ENCODE measurements around the gene GPR65. TPM values are rescaled to one million over a fixed set of nuclear protein-coding genes. Genes with fewer than 3 reads are reported as not detected.
A peak's percentile ranks its signal among the peaks of the same experiment; 100 is the strongest.

GPR65 gene
- total and polyA plus RNA-seq, 9 of the 15 experiments (the other 6 are each of a cell fraction or from before 2014, with no cell fraction given) = 0.03 to 0.11 (median 0.04) TPM; not detected in 6

- TF ChIP-seq ZBTB8A (IDR thresholded peaks at IDR 0.05; ENCODE audit: partially characterized antibody) (no peak), HMG20B (CRISPR knock-in tag; IDR thresholded peaks at IDR 0.05) (no peak), ZNF444 (CRISPR knock-in tag; IDR thresholded peaks at IDR 0.05) (no peak), CBX3 (IDR thresholded peaks at IDR 0.05; ENCODE audit: borderline replicate concordance in 1 of 2, low read length in 2 of 2) (0 out of 3 replicates have a peak, but pooled peaks of 1 of the 2 experiments have one; percentile 31), NONO (IDR thresholded peaks at IDR 0.05; ENCODE audit: low read depth in 2 of 2, low read length in 1 of 2) (peak; percentile 37 to 59; a peak in 2 of 4 replicates), ZNF655 (CRISPR knock-in tag; IDR thresholded peaks at IDR 0.05) (no peak), ATF1 (CRISPR knock-in tag; IDR thresholded peaks at IDR 0.05) (no peak), ATF1 (tag; IDR thresholded peaks at IDR 0.05) (peak; percentile 93), STAT5A (IDR thresholded peaks at IDR 0.05; ENCODE audit: borderline replicate concordance, low read length) (peak; percentile 16; the same call in 1 of the 2 replicates), STAT5B (CRISPR knock-in tag; IDR thresholded peaks at IDR 0.05) (no peak), JUNB (CRISPR knock-in tag; conservative IDR thresholded peaks at IDR 0.05) (no peak), PTRF (tag; IDR thresholded peaks at IDR 0.05) (no peak), PHTF2 (CRISPR knock-in tag; IDR thresholded peaks at IDR 0.05) (no peak), PKNOX1 (IDR thresholded peaks at IDR 0.05) (no peak), LARP7 (IDR thresholded peaks at IDR 0.05) (no peak), HLTF (IDR thresholded peaks at IDR 0.05) (no peak), MXD1 (CRISPR knock-in tag; IDR thresholded peaks at IDR 0.05; ENCODE audit: borderline replicate concordance, poor library complexity, severe bottlenecking) (no peak), ZNF740 (CRISPR knock-in tag; IDR thresholded peaks at IDR 0.05) (no peak), ZNF740 (tag; IDR thresholded peaks at IDR 0.05) (no peak), SAFB (IDR thresholded peaks at IDR 0.05; ENCODE audit: borderline replicate concordance, low read depth, low read length) (no peak), ELK1 (CRISPR knock-in tag; IDR thresholded peaks at IDR 0.05) (no peak), FOXM1 (IDR thresholded peaks at IDR 0.05; ENCODE audit: low read depth) (no peak), FOXM1 (CRISPR knock-in tag; IDR thresholded peaks at IDR 0.05; ENCODE audit: low read depth) (no peak), RCOR1 (IDR thresholded peaks at IDR 0.05; ENCODE audit: borderline replicate concordance in 1 of 2, low read depth in 2 of 2, low read length in 2 of 2) (peak in 1 of 2 experiments; percentile 67; a peak in 2 of 4 replicates), HDAC6 (IDR thresholded peaks at IDR 0.05; ENCODE audit: low read depth, low read length) (no peak)
These were observed 12.0 kb upstream of the GPR65 start, which contains the start of gene GALC (continued) for GRCh38 chr14:87992718-87993628.

Data from K562 (cell line).